GM12878 (cell line): ENCODE measurements around the gene MTRFR. TPM values are rescaled to one million over a fixed set of nuclear protein-coding genes. Genes with fewer than 3 reads are reported as not detected.

Experiments
- ATAC-seq: fragments of 200-7000 bp; cut with Tn5 transposase; 3 replicates; pipeline ENCODE4 v1.9.1; 2020; ENCODE audit warnings: mild to moderate bottlenecking, moderate library complexity
- BruUV-seq: library from RNA; stranded (reverse); fragments of 400-500 nt; replicated peaks from 2 replicates; lab custom pipeline; 2021; lab: Mats Ljungman, UMichigan
- CTCF ChIA-PET: fragments of 300-600 bp; sonication (Branson Sonifier 250); formaldehyde crosslinking; extraction: SDS; loops from one replicate; lab custom pipeline; 2021; ENCODE audit warnings: inconsistent platforms; lab: Yijun Ruan, JAX
- POLR2A ChIA-PET: fragments of 350-600 bp; formaldehyde crosslinking; extraction: SDS; loops from one replicate; lab custom pipeline; 2021; ENCODE audit warnings: inconsistent platforms; lab: Charles Lee
- RAD21 ChIA-PET: fragments of 300-600 bp; sonication (Branson Sonifier 250); formaldehyde crosslinking; loops from one replicate; lab custom pipeline; 2023; ENCODE audit warnings: antibody characterized with exemption; ENCODE audit not compliant: unreplicated experiment; lab: Charles Lee
- SMC1A ChIA-PET: fragments of 300-600 bp; sonication (Branson Sonifier 250); formaldehyde crosslinking; loops from one replicate; lab custom pipeline; 2023; ENCODE audit not compliant: unreplicated experiment, uncharacterized antibody; lab: Charles Lee
- DNase-seq: peaks from one replicate; pipeline ENCODE4 v3.0.0-alpha.2; 2011; ENCODE audit warnings: low read depth, low spot score
- FAIRE-seq: peaks from 3 replicates; lab custom pipeline; 2011; peaks lifted over from hg19 to GRCh38; lab: Jason Lieb, UNC
- H2AFZ ChIP-seq: 2 replicates; pipeline ENCODE4 v1.6.0; 2011; ENCODE audit warnings: low read depth, low read length, control low read depth; ENCODE audit not compliant: control insufficient read depth
- H3K27ac ChIP-seq: 2 replicates; pipeline ENCODE4 v1.5.1; 2011; ENCODE audit warnings: control low read depth; ENCODE audit not compliant: control insufficient read depth, insufficient read depth
- H3K27me3 ChIP-seq, 2 experiments: replicated peaks in 1 of 2; 2 replicates each; pipeline versions ENCODE4 v1.6.0 to v1.6.1; 2011; ENCODE audit warnings: low read length in 1 of 2; ENCODE audit not compliant: control insufficient read depth in 2 of 2, insufficient read depth in 2 of 2
- H3K36me3 ChIP-seq, 2 experiments: 2 replicates each; pipeline ENCODE4 v1.5.1; 2011; ENCODE audit warnings: low read length in 1 of 2; ENCODE audit not compliant: control insufficient read depth in 2 of 2, insufficient read depth in 2 of 2
- H3K4me1 ChIP-seq: 2 replicates; pipeline ENCODE4 v1.6.1; 2011; ENCODE audit warnings: mild to moderate bottlenecking, low read length, moderate library complexity, mixed read lengths; ENCODE audit not compliant: control insufficient read depth, insufficient read depth
- H3K4me2 ChIP-seq: 2 replicates; pipeline ENCODE4 v1.6.0; 2011; ENCODE audit warnings: control low read depth; ENCODE audit not compliant: control insufficient read depth, insufficient read depth
- H3K4me3 ChIP-seq: fragments of 200-600 bp; sonication (generic); 2 replicates; pipeline ENCODE4 v1.5.1; 2016
- H3K79me2 ChIP-seq: 2 replicates; pipeline ENCODE4 v1.6.0; 2011; ENCODE audit warnings: low read length; ENCODE audit not compliant: control insufficient read depth, insufficient read depth
- H3K9ac ChIP-seq: 2 replicates; pipeline ENCODE4 v1.8.0; 2011; ENCODE audit warnings: low read length, control low read depth, mixed read lengths; ENCODE audit not compliant: control insufficient read depth, insufficient read depth
- H3K9me3 ChIP-seq: replicated peaks from 3 replicates; pipeline ENCODE4 v1.5.1; 2011; ENCODE audit warnings: mild to moderate bottlenecking, low read length; ENCODE audit not compliant: control insufficient read depth, insufficient read depth
- H4K20me1 ChIP-seq: 2 replicates; pipeline ENCODE4 v1.6.0; 2011; ENCODE audit not compliant: control insufficient read depth, insufficient read depth
- ATF7 ChIP-seq: fragments of 450-650 bp; IDR thresholded peaks from 2 replicates; pipeline ENCODE4 v1.6.1; 2016; ENCODE audit warnings: low read depth, mild to moderate bottlenecking
- CHD1 ChIP-seq: IDR thresholded peaks from 2 replicates; pipeline ENCODE4 v1.6.1; 2012; ENCODE audit warnings: low read depth, low read length, improper control_type of control experiment
- DPF2 ChIP-seq: fragments of 450-650 bp; IDR thresholded peaks from 2 replicates; pipeline ENCODE4 v1.6.1; 2017; ENCODE audit warnings: mild to moderate bottlenecking
- IKZF1 ChIP-seq: fragments of 450-650 bp; conservative IDR thresholded peaks from 2 replicates; pipeline ENCODE4 v1.6.1; 2017; ENCODE audit warnings: antibody characterized with exemption, mild to moderate bottlenecking
- JUNB ChIP-seq: IDR thresholded peaks from 2 replicates; pipeline ENCODE4 v1.6.1; 2016; ENCODE audit warnings: antibody characterized with exemption, mild to moderate bottlenecking
- MTA2 ChIP-seq: fragments of 450-650 bp; IDR thresholded peaks from 2 replicates; pipeline ENCODE4 v1.6.1; 2016; ENCODE audit warnings: low read depth, mild to moderate bottlenecking, moderate library complexity
- SREBF1 ChIP-seq: IDR thresholded peaks from 2 replicates; pipeline ENCODE4 v1.6.1; 2012; ENCODE audit warnings: mild to moderate bottlenecking, low read length
- WGBS: methylation state at CpG from one replicate; pipeline ENCODE4 v1.1.6; 2016; ENCODE audit warnings: low lambda C conversion rate; ENCODE audit not compliant: insufficient replicate concordance, insufficient coverage; ENCODE audit errors: missing lambda C conversion rate; 5-methylcytosine and 5-hydroxymethylcytosine counted together
- in situ Hi-C: fragments of 300-500 bp; cut with MboI; formaldehyde crosslinking; loops from 9 replicates; pipeline ENCODE4 v1.14.3; 2018; ENCODE audit warnings: mixed read lengths
- intact Hi-C: fragments of 100-400 bp; cut with micrococcal nuclease; formaldehyde crosslinking; loops from one replicate; pipeline ENCODE4 v1.14.2; 2022; ENCODE audit not compliant: unreplicated experiment
- polyA plus RNA-seq, 11 experiments: library from polyadenylated mRNA; depleted of rRNA in 4 of 11; unstranded in 6 of 11; stranded (reverse) in 5 of 11; fragments of >200 nt; fragmentation: Nextera tagmentation in 4 of 11; fragmentation: Illumina TruSeq in 1 of 11; extraction: Ambion mirVana in 4 of 11; extraction: Trizol in 1 of 11; gene quantifications; 1 replicate in 1 of 11; 2 replicates in 10 of 11; pipeline versions ENCODE4 v1.2.1 to v1.2.3, GENCODE V29; 2011 to 2016; ENCODE audit warnings: inconsistent platforms in 2 of 11, missing spikeins in 2 of 11, low read depth in 1 of 11
- total RNA-seq, 4 experiments: library from RNA; depleted of rRNA in 3 of 4; stranded (reverse); fragments of >200 nt in 3 of 4; fragmentation: Illumina TruSeq in 1 of 4; extraction: Trizol in 1 of 4; gene quantifications; 2 replicates each; pipeline versions ENCODE4 v1.2.1 to v1.2.3, GENCODE V29; 2013 to 2021
- TF ChIP-seq, protein P1 (sequence below): IDR thresholded peaks from 2 replicates; pipeline ENCODE4 v1.6.1; 2012; ENCODE audit warnings: low read depth, low read length, improper control_type of control experiment

Gene MTRFR
- total and polyA plus RNA-seq, 10 of the 15 experiments (the other 5 are each of a cell fraction or from before 2014, with no cell fraction given), result 12.2 to 33.4 (median 24.8) TPM

DNA sequence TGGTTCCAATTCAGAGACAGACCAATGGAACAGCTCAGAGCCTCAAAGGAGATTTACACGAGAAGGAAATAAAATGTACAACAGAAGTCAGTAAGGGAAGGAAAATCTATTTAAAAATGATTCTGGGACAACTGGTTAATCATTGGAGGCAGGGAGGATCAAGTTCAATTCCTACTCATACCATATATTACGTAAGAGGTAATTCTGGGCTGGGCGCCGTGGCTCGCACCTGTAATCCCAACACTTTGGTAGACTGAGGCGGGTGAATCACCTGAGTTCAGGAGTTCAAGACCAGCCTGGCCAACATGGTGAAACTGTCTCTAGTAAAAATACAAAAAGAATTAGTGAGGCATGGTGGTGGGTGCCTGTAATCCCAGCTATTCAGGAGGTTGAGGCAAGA is 45.6 kb upstream of the MTRFR start:
- CTCF ChIA-PET, result interaction anchor here (0.6 kb wide), 1 partner anchor 22 kb away, joined by 5 read pairs; no protein-coding TSS in a partner anchor
- ATAC-seq, result no peak

DNA sequence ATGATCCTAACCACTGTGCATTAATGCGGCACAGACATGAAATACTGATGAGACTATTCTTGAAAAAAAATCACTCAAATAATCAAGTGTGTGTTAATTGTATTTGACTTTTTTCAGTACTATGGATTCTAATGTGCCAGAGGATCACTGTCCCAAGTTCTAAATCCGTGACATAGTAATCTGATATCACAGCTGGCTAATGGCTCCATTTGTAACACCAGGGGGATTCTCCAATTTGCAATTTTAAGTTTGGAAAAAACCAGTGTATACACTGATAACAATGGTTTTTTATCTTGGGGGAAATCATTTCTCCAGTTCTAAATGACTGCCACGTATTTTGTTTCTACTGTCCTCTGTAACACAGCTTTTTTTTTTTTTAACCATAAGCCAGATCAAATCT is 33.3 kb upstream of the MTRFR start:
- ATAC-seq, result no peak
- H4K20me1 ChIP-seq, result no peaks in the 10 kb centered on the region; the same call in 1 of the 2 replicates
- TF ChIP-seq JUNB (no peak), CHD1 (no peak), IKZF1 (no peak), ATF7 (no peak), MTA2 (no peak), DPF2 (no peak)
- TF ChIP-seq, protein P1, sequence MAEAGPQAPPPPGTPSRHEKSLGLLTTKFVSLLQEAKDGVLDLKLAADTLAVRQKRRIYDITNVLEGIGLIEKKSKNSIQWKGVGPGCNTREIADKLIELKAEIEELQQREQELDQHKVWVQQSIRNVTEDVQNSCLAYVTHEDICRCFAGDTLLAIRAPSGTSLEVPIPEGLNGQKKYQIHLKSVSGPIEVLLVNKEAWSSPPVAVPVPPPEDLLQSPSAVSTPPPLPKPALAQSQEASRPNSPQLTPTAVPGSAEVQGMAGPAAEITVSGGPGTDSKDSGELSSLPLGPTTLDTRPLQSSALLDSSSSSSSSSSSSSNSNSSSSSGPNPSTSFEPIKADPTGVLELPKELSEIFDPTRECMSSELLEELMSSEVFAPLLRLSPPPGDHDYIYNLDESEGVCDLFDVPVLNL, result no peak
- 95% methylated on average over 3 of the region's 3 CpGs for WGBS
- H2AFZ ChIP-seq, result no peak overlapping the region
- ChIA-PET CTCF (interaction anchor here (1.0 to 1.5 kb wide), 2 partner anchors 38 to 1427 kb away, joined by 4 to 7 read pairs; no protein-coding TSS in a partner anchor), RAD21 (interaction anchor here (0.7 kb wide), 1 partner anchor 38 kb away, joined by 4 read pairs; no protein-coding TSS in a partner anchor), POLR2A (no interaction called here), SMC1A (no interaction called here)
- intact Hi-C loops (no loop called here), in situ Hi-C loops (no loop called here)
- no peaks in the 10 kb centered on the region for H3K27me3 ChIP-seq
- H3K4me1 ChIP-seq, result no peaks in the 10 kb centered on the region
- no peak overlapping the region for H3K9ac ChIP-seq
- no peak overlapping the region for H3K4me3 ChIP-seq
- H3K27ac ChIP-seq, result no peak overlapping the region
- H3K4me2 ChIP-seq, result no peak overlapping the region
- H3K9me3 ChIP-seq, result no peaks in the 10 kb centered on the region
- BruUV-seq, result no TSS peak
- H3K79me2 ChIP-seq, result no peaks in the 10 kb centered on the region
- H3K36me3 ChIP-seq, result peaks cover 2 to 24% of the 10 kb centered on the region in 2 experiments; a peak in 3 of 4 replicates
- FAIRE-seq, result no peak
- DNase-seq, result no peak

More for the DNA sequence above, 45.6 kb upstream of the MTRFR start:
- no peaks in the 10 kb centered on the region for H3K4me1 ChIP-seq
- no peak overlapping the region for H3K4me3 ChIP-seq
- no peak overlapping the region for H3K9ac ChIP-seq
- H3K4me2 ChIP-seq, result no peak overlapping the region
- ChIA-PET RAD21 (no interaction called here), SMC1A (interaction anchor here (0.6 kb wide), 1 partner anchor 287 kb away, joined by 3 read pairs; no protein-coding TSS in a partner anchor), POLR2A (interaction anchor here (0.6 kb wide), 1 partner anchor 12 kb away, joined by 3 read pairs; no protein-coding TSS in a partner anchor)
- H3K36me3 ChIP-seq, result peaks cover 2 to 13% of the 10 kb centered on the region in 2 experiments
- H3K79me2 ChIP-seq, result no peaks in the 10 kb centered on the region
- no TSS peak for BruUV-seq
- H3K27ac ChIP-seq, result no peak overlapping the region
- intact Hi-C loops, result no loop called here
- TF ChIP-seq SREBF1, result no peak
- H2AFZ ChIP-seq, result no peak overlapping the region
- H4K20me1 ChIP-seq, result no peaks in the 10 kb centered on the region
- 98% methylated on average over 6 of the region's 6 CpGs for WGBS
- no peaks in the 10 kb centered on the region for H3K27me3 ChIP-seq
- no peak for DNase-seq
- FAIRE-seq, result no peak
- H3K9me3 ChIP-seq, result no peaks in the 10 kb centered on the region
- in situ Hi-C loops, result no loop called here
